GM21717 (cell line): ENCODE measurements around the gene PDE4C.

Experiments used
- ATAC-seq: cut with Tn5 transposase; IDR thresholded peaks from one replicate; pipeline ENCODE4 v1.9.1; 2021; ENCODE audit warnings: mild to moderate bottlenecking, moderate library complexity; ENCODE audit not compliant: unreplicated experiment

PDE4C gene

DNA sequence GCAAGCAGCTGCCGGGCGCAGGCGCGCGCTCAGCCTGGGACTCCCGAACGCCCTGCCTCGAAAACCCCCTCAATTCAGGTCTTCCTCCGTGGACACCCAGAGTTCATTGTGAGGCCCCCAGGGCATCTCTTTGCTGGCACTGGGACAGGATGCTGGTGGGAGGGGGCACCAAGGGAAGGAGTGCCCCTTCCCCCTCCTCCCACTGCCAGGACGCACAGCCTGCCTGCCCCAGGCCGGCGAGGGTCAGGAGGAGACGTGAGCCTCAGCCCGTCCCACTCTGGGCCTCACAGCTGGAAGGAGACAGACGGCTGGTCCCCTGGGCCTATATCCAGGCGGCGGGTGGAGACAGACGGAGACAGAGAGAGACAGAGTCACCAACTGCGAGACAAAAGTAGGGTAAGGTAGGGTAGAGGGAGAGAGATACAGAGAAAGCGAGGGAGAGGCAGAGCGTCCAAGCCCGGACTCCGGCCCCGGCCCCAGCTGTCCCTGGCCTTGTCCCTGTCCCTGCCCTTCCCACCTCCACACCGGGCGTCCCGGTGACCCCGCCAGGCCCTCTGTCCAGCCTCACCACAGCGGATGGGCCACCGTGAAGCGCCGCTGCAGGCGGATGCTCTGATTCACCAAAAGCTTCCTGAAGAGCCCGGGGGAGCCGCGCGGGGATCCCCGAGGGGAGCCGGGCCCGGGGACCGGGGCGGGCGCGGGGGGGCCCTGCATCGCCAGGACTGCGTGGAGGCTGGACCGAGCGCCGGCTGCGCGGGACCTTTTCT lies at the start of gene PDE4C:
Gene PDE4C (minus strand): TSS at position 737 of the 767 bp plus-strand sequence. CDS start 23 bp downstream, at position 714.
- ATAC-seq, result no peak

DNA sequence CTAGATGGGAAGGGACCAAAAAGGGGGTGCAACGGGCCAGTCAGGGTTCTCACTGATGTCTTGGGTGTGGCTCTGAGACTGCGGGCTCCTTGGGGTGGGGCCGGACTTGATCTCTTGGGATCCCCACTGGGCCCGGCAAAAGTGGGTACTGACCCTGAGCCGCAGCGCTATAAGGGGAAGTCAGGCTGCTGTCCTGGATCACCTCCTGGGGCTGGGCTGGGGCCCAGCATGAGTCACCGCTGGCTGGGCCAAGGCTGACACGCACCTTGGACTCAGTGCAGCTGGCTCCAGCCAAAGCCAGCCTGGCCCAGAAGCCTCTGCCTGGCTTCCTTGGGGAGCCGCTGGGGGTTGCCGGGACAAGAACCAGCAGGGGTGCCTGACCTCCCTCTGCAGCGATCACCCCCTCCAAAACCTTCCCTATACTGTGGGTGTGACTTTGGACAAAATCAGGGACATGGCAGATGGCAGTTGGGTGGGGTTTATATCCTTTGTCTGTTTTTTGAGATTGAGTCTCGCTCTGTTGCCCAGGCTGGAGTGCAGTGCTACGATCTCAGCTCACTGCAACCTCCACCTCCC lies 48.6 kb upstream of the PDE4C start:
- no peak for ATAC-seq

DNA sequence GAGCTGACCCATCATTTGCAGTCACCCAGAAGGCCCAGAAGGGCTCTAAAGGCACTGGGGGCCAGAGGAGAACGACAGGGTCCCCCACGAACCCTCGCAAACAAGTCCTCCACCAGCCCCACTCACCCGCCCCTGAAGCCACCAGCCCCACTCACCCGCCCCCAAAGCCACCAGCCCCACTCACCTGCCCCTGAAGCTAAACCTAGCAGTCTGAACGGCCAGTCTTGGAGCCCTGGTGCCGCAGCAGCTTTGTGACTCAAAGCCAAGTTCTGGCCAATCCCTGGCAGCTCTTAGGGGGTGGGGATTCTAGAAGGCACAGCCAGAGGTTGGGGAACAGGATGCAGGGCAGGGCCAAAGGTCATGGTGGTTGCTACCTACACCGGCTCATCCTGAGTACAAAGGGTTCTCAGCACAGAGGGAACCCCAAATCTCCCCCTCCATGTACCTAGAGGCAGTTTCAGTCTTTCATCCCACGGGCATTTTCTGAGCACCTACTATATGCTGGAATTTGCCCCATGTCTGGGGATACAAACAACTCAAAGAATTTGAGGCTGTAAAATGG lies 48.1 kb upstream of the PDE4C start, which contains the start of gene IQCN:
Gene IQCN (minus strand): TSS at position 234 of the 562 bp plus-strand sequence. CDS start 4,974 bp downstream, outside the sequence.
- ATAC-seq, result no peak

DNA sequence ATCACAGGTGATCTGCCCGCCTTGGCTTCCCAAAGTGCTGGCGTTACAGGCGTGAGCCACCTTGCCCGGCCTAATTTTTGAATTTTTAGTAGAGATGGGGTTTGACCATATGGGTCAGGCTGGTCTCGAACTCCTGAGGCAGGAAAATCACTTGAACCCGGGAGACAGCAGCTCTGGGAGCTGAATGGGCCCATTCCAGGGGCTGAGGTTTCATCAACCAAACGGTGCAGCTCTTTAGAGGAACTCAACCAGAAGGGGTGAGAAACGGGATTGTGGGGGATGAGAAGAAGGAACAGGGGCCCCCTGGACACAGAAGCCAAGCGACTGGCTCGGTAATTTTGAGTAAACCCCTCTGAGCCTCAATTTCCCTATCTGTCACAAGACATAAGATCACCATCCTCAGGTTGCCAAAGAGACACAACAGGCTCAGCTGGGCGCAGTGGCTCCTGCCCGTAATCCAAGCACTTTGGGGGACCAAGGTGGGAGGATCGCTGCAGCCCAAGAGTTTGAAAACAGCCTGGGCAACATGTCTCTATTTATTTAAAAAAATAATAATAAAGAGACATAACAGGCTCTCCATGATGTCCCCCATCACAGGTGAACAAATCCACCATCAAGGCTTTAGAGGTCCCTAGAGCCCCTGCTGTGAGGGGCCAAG lies 47.5 kb upstream of the PDE4C start:
- ATAC-seq, result no peak

DNA sequence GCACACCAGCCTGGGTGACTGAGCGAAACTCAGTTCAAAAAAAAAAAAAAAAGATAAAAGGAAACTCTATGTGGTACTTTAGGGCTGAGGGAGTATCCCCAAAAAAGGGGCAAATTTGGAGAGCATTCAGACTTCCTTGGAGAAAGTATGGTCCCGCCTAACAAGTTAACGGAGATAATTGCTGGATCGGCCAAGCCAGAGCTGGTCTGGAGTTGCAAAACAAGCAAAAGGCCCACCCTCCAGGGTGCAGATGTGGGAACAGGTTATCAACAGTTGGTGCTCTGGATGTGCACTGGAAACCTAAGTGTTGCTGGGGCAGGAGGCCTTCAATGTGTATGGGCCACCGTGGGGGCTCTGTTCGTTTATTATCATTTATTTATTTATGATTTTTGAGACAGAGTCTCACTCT lies 45.2 kb upstream of the PDE4C start:
- ATAC-seq, result no peak

DNA sequence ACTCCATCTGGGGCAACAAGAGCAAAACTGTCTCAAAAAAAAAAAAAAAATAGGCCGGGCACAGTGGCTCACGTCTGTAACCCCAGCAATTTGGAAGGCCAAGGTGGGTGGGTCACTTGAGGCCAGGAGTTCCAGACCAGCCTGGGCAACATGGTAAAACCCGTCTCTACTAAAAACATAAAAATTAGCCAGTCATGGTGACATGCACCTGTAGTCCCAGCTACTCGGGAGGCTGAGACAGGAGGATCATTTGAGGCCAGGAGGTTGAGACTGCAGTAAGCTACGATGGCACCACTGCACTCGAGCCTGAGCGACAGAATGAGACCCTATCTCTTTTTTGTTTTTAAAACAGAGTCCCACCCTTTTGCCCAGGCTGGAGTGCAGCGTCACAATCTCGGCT lies 44.1 kb upstream of the PDE4C start:
- no peak for ATAC-seq

DNA sequence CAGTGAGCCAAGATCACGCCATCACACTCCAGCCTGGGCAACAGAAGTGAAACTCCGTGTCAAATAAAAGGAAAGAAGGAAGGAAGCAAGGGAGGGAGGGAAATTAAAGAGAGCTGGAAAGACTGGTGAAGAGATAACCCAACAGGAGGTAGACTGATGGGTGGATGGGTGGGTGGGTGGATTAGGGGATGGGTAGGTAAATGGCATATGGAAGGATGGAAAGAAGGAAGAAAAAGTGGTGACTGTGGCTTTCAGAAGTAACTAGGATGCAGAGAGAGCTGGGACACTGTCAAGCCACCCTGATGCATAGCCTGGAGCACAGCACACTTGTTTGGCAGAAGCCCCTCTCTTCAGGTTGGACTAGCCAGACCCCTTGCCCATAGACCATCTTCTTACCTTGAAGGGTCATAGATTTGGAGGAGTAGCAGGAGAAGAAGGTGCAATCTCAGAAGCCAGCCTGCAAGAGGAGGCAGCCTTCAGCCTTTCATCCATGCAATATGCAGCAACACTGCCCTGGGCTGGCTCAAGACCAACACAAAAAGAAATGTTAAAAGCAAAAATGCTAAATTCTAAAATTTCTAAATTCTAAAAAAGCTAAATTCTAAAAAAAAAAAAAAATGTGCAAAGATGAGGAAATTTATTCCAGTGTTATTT lies 43.0 kb upstream of the PDE4C start:
- ATAC-seq, result no peak

DNA sequence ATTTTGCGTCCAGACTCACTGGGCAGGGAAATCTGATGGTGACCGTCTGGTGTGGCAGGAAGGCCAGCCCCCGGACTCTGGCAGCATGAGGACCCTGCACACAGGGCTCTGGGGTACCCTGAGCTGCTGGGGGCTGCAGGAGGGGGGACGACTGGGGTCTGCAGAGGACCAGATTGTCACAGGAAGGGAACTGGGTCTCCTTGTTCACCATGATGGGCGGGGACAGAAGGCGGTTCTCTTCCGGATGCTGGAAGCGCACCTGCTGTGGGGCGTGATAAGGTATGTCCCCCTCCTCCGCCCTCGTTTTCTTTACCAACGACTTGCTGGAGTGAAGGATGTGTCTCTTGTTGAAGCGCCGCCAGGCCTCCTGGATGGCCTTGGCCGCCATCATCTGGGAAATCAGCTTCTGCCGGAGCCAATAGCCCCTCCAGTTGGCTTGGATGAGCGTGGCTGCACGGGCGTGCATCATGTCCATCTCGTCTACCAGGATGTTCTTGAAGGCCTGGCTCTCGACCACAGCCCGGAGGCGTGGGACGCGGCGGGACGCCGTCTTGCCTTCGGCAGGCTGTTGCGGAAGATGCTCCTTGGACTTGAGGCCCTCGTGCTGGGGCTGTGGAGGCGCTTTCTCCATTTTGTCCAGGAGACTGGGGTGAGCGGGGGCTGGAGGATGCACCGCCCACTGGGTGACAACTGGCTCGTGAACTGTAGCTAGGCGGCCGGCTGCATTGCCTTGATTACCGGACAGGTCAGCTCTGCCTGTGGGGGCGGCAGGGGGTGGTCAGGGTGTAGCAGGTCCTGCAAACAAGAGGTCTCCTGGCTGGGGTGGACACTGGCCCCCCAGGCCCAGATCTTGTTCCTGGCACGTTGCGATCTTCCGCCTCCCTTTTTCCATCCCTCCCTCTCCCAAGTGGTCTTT lies 40.8 kb upstream of the PDE4C start:
- no peak for ATAC-seq

DNA sequence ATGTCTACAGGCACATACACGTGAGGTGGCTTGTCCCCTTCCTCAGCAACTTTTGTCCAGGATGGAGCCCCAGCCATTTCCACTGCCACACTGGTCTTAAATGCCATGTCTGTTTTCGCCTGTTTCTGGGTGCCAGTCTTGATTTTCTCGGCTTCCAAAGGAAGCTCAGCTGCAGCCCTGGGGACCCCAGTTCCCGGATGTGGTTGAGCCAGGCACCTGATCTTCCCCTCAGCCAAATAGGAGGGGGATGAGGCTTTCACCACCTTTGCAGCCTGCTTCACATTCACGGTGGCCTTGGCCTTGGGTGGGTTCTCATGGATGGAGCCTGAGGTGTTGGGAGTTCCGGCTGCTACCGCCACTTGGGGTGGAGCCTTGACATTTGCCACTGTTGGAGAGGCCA lies 39.3 kb upstream of the PDE4C start:
- no peak for ATAC-seq

DNA sequence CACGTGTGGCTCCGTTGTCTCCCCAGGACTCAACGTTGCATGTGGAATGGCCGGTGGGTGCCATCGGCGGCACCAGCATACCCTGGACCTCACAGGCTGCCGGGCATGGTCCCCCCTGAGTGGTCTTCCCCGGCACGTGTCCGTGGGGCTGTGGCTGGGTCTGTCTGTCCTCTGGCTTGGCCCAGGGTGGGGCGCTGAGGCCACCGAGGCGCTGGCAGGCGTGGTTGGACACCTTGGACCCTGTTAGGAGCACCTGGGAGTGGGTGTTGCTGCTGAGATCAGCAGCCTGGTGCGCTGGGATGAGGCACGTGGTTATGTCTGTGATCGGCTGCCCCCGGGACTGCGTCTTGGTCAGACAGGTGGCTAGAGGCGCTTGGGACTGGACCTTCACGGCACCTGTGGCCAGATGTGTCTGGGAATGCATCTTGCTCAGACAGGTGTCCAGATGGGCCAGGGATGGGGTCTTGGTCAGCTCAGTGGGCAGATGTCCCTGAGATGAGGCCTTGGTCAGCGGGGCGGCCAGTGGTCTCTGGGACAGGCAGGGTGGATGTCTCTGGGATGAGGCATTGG lies 38.8 kb upstream of the PDE4C start:
- no peak for ATAC-seq

DNA sequence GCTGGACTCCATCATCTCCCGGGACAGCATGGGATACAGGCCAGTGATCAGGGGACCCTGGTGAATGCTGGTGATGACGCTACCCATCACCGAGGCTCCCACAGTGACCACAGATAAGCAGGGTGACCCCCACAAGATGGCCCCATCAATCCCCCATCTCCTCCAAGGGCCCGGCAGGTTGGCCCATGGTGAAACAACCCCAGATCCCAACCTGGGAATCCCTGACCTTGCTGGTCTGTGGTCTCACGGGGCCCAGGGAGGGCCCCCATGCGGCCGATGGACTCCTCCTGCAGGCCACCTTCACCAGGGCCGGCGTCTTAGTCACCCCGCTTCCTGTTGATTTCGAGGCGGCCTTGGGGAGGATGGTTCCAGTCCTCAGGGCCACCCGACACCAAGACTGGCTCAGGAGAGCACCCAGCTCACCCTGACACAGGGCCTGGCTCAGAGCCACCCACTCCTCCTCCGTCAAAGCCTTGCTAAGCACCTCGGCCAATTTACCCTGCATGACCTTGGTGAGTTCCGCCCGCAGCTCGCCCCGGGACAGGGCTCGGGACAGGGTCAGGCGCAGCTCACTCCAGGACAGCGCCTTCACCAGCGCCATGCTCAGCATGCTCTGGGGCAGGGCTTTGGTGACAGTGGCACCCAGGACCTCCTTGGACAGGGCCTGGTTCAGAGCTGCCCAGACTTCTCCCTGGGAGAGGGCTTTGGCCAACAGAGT lies 38.1 kb upstream of the PDE4C start:
- ATAC-seq, result no peak

DNA sequence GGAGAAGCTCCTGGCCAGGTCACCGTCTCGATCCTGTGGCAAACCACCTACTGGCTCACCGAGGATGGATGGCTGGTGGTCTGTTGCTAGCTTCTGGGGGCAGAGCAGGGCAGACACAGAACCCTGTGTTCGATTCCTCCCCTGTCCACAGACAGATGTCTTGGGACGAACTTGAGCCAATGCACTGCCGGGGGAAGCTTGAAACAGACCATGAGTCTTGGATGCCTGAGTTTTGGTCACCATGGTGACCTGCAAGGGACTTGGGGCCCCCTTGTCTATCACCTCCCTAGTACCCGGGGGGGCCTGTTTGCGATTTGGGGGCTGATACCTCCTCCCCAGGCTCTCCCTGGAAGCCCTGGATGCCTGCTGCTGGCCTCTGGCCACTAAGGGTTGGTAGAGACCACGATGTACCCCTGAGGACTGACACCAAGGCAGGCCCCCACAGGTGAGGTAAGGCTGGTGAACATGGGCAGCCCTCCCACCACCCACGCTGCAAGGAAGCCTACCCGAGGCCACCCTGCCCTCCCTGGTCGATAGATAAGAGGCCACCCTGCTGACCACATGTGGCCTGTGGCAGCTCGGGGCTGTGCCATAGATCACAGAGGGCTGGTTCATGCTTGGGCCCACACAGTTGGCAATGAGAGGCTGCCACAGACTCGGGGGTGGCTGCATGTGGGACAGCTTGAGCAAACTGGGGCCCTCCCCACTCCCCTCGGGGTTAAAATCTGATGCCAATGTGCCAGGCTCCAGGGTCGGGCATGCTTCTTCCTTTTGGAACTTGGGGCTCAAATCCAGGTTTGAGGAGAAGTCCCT lies 37.3 kb upstream of the PDE4C start:
- no peak for ATAC-seq

DNA sequence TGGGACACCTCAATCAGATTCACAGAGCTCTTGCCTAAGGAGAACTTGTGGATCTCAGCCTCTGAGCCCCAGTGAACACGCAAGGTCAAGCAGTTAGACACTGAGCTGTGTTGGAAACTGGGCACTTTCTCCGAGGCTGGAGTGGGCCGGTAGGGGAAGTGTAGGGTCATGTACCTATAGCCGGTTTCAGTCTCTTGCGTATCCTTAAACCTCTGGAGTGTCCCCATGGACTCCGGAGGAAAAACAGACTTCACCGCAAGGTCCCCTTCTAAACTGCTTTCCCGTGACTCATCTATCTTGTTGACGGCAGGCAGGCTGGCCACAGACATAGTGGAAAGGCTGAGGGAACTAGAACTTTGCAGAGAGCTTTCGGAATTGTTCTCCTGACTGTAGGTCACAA lies 36.7 kb upstream of the PDE4C start:
- no peak for ATAC-seq

DNA sequence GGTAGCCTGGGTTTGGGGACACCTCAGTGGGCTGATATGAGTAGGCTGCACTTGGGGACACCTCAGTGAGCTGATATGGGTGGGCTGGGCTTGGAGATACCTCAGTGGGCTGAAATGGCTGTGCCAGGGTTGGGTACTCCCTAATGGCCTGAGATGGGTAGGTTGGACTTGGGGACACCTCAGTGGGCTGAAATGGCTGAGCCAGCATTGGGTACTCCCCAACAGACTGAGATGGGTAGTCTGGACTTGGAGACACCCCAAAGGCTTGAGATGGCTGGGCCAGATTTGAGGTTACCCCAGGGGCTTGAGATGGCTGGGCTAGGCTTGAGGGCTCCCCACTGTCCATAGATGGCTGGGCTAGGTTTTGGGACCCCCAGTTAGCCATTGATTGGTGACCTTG lies 35.9 kb upstream of the PDE4C start:
- ATAC-seq, result no peak

DNA sequence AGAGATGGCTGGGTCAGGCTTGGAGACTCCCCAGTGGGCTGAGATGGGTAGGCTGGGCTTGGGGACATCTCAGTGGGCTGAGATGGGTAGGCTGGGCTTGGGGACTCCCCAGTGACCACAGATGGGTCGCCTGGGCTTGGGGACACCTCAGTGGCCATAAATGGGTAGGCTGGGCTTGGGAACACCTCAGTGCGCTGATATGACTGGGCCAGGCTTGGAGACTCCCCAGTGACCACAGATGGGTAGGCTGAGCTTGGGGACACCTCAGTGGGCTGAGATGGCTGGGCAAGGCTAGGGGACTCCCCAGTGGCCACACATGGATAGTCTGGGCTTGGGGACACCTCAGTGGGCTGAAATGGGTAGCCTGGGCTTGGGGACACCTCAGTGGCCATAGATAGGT lies 35.2 kb upstream of the PDE4C start:
- no peak for ATAC-seq

DNA sequence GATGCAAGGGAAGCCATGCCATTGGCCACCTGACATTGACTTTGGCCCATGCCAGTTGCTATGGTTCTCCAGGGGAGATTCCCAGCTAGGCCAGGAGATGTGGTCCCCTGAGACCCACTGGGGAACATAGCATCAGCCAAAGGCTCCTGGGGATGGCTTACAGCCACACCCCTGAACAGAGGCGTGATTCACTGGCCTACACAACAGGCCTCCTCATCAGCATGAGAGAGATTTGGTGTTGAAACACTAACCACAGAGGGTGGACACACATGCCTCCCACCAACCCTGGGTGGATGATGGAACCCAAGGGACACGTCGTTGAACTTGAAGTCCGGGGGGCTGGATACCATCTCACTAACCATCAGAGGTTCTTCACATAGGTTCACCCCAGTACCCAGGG lies 33.7 kb upstream of the PDE4C start:
- no peak for ATAC-seq

DNA sequence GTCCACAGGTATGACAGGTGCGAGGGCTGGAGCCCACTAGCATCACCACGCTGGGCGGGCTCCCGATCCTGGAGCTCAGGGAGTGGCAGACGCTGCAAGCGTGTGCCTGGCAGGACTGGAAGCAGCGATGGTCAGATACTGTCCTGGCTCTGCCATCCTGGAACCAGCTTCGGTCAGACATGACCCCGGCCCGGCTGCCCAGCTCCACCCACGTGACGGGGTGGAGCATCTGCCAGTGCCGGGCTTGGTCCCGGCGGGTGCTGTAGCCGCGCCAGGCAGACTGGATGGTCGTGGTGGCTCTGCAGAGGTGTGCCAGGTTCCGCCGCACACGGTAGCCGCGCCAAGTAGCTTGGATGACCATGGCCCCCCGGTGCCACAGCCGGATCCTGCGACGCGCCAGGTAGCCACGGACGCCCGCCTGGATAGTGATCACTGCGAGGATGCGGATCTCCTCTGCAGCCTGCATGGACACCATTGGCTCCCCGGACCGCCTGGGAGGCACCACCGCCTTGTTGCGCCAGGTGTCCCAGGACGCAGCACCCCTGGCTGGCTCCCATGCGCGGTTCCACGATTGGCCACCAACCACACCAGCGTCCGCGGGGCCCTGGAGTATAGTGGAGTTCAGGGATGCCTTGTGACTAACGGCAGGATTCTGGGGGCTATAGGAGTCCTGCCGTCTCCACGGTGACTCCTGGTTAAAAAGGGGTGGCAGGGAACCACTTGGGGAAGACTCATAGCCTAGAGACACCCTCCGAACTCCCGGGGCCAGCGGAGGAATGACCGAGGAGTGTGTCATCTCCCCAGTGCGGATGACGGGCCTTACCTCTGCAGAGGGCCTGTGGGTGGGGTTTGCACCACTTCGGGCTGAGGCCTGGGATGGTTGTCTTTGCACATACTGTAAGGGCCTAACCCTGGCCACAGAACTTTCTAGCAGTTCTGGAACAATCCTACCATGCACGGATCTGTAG lies 31.5 kb upstream of the PDE4C start:
- ATAC-seq, result no peak
